ENCODE measurements around the gene MYO5A.

The MYO5A gene

DNA sequence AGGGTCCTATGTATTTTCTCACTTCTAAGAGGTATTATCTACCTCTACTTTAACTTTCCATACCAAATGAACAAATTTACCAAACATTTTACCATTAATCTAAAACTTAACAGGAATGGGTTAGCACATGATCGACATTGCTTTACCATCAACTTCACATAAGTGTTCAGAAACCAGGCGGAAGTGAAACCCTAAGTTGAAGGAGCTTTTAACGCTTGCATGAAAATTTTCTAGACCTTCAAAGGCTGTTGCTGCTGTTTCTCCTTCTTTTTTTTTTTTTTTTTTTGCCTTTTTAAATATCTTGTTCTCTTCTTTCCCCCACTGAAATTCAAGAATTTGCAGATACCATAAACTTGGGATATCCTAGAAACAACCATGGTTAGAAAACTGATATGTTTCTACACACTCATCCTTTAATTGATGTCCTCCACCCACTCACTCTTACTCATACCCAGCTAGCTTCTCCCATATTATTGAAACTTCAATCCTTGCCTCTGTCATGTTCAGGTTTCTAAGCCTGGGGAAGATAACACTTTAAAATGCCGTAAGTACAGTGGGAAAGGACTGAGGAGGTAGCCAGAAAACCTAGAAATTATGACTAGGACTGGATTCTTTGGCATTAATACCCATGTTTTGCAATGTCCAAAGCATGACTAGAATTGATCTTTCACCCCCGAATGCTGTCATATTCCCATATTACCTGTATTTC lies 24.7 kb downstream of the MYO5A start:
- DNase-seq (ENCODE audit: low read depth, low spot score), result peak; percentile 41
- H3K4me3 ChIP-seq (ENCODE audit: low read depth, low read length), result no peak overlapping the region
- in situ Hi-C loops (cut with HindIII; ENCODE audit: low sequenced_read_pairs), result no loop called here
- TF ChIP-seq, protein P1, sequence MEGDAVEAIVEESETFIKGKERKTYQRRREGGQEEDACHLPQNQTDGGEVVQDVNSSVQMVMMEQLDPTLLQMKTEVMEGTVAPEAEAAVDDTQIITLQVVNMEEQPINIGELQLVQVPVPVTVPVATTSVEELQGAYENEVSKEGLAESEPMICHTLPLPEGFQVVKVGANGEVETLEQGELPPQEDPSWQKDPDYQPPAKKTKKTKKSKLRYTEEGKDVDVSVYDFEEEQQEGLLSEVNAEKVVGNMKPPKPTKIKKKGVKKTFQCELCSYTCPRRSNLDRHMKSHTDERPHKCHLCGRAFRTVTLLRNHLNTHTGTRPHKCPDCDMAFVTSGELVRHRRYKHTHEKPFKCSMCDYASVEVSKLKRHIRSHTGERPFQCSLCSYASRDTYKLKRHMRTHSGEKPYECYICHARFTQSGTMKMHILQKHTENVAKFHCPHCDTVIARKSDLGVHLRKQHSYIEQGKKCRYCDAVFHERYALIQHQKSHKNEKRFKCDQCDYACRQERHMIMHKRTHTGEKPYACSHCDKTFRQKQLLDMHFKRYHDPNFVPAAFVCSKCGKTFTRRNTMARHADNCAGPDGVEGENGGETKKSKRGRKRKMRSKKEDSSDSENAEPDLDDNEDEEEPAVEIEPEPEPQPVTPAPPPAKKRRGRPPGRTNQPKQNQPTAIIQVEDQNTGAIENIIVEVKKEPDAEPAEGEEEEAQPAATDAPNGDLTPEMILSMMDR (IDR thresholded peaks at IDR 0.05; ENCODE audit: low read depth, low read length), result no peak

- DNase-seq (ENCODE audit: low read depth, low spot score), result no peak
- TF ChIP-seq, protein P1 (IDR thresholded peaks at IDR 0.05; ENCODE audit: low read depth, low read length), result no peak
- no peak overlapping the region for H3K4me3 ChIP-seq (ENCODE audit: low read depth, low read length)
- in situ Hi-C loops (cut with HindIII; ENCODE audit: low sequenced_read_pairs), result no loop called here
These were observed 26.1 kb downstream of the MYO5A start for GRCh38 chr15:52502608-52503007.

- no peak overlapping the region for H3K4me3 ChIP-seq (ENCODE audit: low read depth, low read length)
- in situ Hi-C loops (cut with HindIII; ENCODE audit: low sequenced_read_pairs), result no loop called here
- no peak for DNase-seq (ENCODE audit: low read depth, low spot score)
- TF ChIP-seq, protein P1 (IDR thresholded peaks at IDR 0.05; ENCODE audit: low read depth, low read length), result no peak
These were observed 29.2 kb downstream of the MYO5A start for GRCh38 chr15:52499506-52499905.

DNA sequence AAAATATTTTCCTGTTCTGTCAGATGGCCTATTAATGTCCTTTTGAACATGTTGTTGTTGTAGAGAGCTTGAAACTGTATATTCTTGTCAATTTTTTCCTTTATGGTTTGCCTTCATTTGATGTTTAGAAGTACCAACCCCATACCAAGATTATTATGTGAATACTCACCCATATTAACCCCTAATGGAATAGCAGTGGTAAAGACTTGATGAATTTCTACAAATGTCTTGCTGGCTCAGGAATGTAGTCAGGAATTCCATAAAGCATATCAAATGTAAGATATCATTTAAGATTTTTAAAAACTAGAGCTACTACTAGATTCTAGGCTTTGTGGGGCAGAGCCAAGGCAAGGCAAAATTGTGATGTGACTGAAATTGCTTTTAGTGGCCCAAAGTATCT lies 30.0 kb downstream of the MYO5A start:
- TF ChIP-seq, protein P1 (IDR thresholded peaks at IDR 0.05; ENCODE audit: low read depth, low read length), result no peak
- in situ Hi-C loops (cut with HindIII; ENCODE audit: low sequenced_read_pairs), result no loop called here

DNA sequence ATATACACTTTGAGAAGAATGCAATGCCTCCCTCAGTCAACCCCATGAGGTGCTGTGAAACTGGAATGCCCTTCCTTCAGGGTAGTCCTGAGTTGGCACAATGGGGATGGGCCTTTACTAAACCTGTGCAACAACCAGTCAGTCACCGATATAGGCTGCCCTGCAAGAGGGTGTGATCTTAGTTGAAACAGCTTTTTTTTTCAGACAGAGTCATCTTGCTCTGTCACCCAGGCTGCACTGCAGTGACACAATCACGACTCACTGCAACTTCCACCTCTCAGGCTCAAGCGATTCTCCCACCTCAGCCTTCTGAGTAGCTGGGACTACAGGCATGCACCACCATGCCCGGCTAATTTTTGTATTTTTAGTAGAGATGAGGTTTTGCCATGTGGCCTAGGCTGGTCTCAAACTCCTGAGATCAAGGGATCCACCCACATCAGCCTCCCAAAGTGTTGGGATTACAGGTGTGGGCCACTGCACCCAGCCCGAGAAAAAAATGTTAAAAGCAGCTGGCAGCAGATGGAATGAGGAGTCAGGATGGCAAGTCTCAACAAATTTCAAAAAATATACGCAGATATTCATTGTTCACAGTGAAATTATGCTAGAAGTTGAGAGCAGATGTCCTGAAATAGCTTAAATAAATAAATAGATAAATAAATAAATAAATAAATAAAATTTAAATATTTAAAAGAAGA lies 31.8 kb downstream of the MYO5A start:
- peak; percentile 58 for DNase-seq (ENCODE audit: low read depth, low spot score)
- no peak overlapping the region for H3K4me3 ChIP-seq (ENCODE audit: low read depth, low read length)
- TF ChIP-seq, protein P1 (IDR thresholded peaks at IDR 0.05; ENCODE audit: low read depth, low read length), result no peak
- in situ Hi-C loops (cut with HindIII; ENCODE audit: low sequenced_read_pairs), result no loop called here

More for the DNA sequence above, 30.0 kb downstream of the MYO5A start:
- H3K4me3 ChIP-seq (ENCODE audit: low read depth, low read length), result no peak overlapping the region
- peak; percentile 22 for DNase-seq (ENCODE audit: low read depth, low spot score)

GRCh38 chr15:52496175-52496574 lies 32.5 kb downstream of the MYO5A start:
- H3K4me3 ChIP-seq (ENCODE audit: low read depth, low read length), result no peak overlapping the region
- in situ Hi-C loops (cut with HindIII; ENCODE audit: low sequenced_read_pairs), result no loop called here
- no peak for DNase-seq (ENCODE audit: low read depth, low spot score)
- TF ChIP-seq, protein P1 (IDR thresholded peaks at IDR 0.05; ENCODE audit: low read depth, low read length), result no peak

All from astrocyte of the spinal cord (primary cell).